ENCODE data around the gene LRRC14B. TPM values are rescaled to one million over a fixed set of nuclear protein-coding genes. Genes with fewer than 3 reads are reported as not detected.
"Not testable (repeated sequence)": the region's sequence is repeated elsewhere in the genome, so short reads cannot be mapped to it uniquely, and the experiment has no call there.

LRRC14B gene
- total RNA-seq, 2 experiments from 2014 or later = 4.9 to 9.2 TPM

GRCh38 chr5:243683-244367 lies 52.5 kb downstream of the LRRC14B start:
- H3K9me3 ChIP-seq (ENCODE audit: low read length); CTCF ChIA-PET (ENCODE audit: unreplicated experiment); intact Hi-C loops (cut with micrococcal nuclease; ENCODE audit: unreplicated experiment); H2AFZ ChIP-seq (ENCODE audit: low read length); H3K4me2 ChIP-seq (ENCODE audit: low read length); POLR2A ChIA-PET; DNase-seq (ENCODE audit: low spot score); H3K4me3 ChIP-seq (ENCODE audit: low read depth, low read length, poor library complexity, severe bottlenecking); BruUV-seq (replicated peaks); H3K27ac ChIP-seq (ENCODE audit: low read depth, low read length, poor library complexity, severe bottlenecking); H3K79me2 ChIP-seq (ENCODE audit: insufficient read depth, low read depth, low read length); H4K20me1 ChIP-seq (ENCODE audit: insufficient read depth, low read length); H3K9me2 ChIP-seq (ENCODE audit: insufficient read depth, low read length); H3K4me1 ChIP-seq (ENCODE audit: insufficient read depth, low read length, poor library complexity, severe bottlenecking): not testable (repeated sequence)
- H3K36me3 ChIP-seq (ENCODE audit: insufficient read depth, low read length) = peaks cover 96% of the 10 kb centered on the region

GRCh38 chr5:245717-246116 lies 54.4 kb downstream of the LRRC14B start:
- H3K9me3 ChIP-seq (ENCODE audit: low read length); H2AFZ ChIP-seq (ENCODE audit: low read length); DNase-seq (ENCODE audit: low spot score); H3K4me1 ChIP-seq (ENCODE audit: insufficient read depth, low read length, poor library complexity, severe bottlenecking); intact Hi-C loops (cut with micrococcal nuclease; ENCODE audit: unreplicated experiment); H3K4me2 ChIP-seq (ENCODE audit: low read length); CTCF ChIA-PET (ENCODE audit: unreplicated experiment); H3K27ac ChIP-seq (ENCODE audit: low read depth, low read length, poor library complexity, severe bottlenecking); H3K4me3 ChIP-seq (ENCODE audit: low read depth, low read length, poor library complexity, severe bottlenecking); H3K9me2 ChIP-seq (ENCODE audit: insufficient read depth, low read length); BruUV-seq (replicated peaks); H3K79me2 ChIP-seq (ENCODE audit: insufficient read depth, low read depth, low read length); H4K20me1 ChIP-seq (ENCODE audit: insufficient read depth, low read length): not testable (repeated sequence)
- peaks cover 92% of the 10 kb centered on the region for H3K36me3 ChIP-seq (ENCODE audit: insufficient read depth, low read length)
- POLR2A ChIA-PET = interaction anchor here (0.7 kb wide), 1 partner anchor 524 kb away, joined by 5 read pairs; no protein-coding TSS in a partner anchor

Small RNAs within 50 kb of the gene (small RNA-seq; reads per million reads assigned to genes)
- gene RF00019 = not detected

Other genes with a start within 250 kb of the LRRC14B start
- gene PLEKHG4B, start 99.3 kb upstream of the LRRC14B start, total RNA-seq (2014; rRNA removed; shearing (Covaris generic)) = 0.23 and 0.41 TPM in 2 replicates
- gene PLEKHG4B, start 99.3 kb upstream of the LRRC14B start, total RNA-seq (2022) = 0.30 and 0.31 TPM in 2 replicates
- gene CCDC127, start 26.7 kb downstream of the LRRC14B start, total RNA-seq (2014; rRNA removed; shearing (Covaris generic)) = 6.0 and 10.8 TPM in 2 replicates
- 12.4 and 13.7 TPM in 2 replicates for gene CCDC127, start 26.7 kb downstream of the LRRC14B start, total RNA-seq (2022)
- gene SDHA, start 26.8 kb downstream of the LRRC14B start, total RNA-seq (2014; rRNA removed; shearing (Covaris generic)) = 147 and 151 TPM in 2 replicates
- gene SDHA, start 26.8 kb downstream of the LRRC14B start, total RNA-seq (2022) = 167 and 175 TPM in 2 replicates
- 113 and 126 TPM in 2 replicates for gene PDCD6, start 80.2 kb downstream of the LRRC14B start, total RNA-seq (2014; rRNA removed; shearing (Covaris generic))
- 107 and 124 TPM in 2 replicates for gene PDCD6, start 80.2 kb downstream of the LRRC14B start, total RNA-seq (2022)
- 1.2 and 3.4 TPM in 2 replicates for gene AHRR, start 130.2 kb downstream of the LRRC14B start, total RNA-seq (2014; rRNA removed; shearing (Covaris generic))
- gene AHRR, start 130.2 kb downstream of the LRRC14B start, total RNA-seq (2022) = 1.4 and 2.2 TPM in 2 replicates

All from OCI-LY7 (cell line).